GM21526 (cell line): ENCODE results near the gene ZNF100.
"Not testable (repeated sequence)": the region's sequence is repeated elsewhere in the genome, so short reads cannot be mapped to it uniquely, and the experiment has no call there.

Experiments used
- ATAC-seq: cut with Tn5 transposase; IDR thresholded peaks from one replicate; pipeline ENCODE4 v1.9.1; 2021; ENCODE audit warnings: moderate library complexity; ENCODE audit not compliant: unreplicated experiment, low FRiP score

ZNF100 gene

DNA sequence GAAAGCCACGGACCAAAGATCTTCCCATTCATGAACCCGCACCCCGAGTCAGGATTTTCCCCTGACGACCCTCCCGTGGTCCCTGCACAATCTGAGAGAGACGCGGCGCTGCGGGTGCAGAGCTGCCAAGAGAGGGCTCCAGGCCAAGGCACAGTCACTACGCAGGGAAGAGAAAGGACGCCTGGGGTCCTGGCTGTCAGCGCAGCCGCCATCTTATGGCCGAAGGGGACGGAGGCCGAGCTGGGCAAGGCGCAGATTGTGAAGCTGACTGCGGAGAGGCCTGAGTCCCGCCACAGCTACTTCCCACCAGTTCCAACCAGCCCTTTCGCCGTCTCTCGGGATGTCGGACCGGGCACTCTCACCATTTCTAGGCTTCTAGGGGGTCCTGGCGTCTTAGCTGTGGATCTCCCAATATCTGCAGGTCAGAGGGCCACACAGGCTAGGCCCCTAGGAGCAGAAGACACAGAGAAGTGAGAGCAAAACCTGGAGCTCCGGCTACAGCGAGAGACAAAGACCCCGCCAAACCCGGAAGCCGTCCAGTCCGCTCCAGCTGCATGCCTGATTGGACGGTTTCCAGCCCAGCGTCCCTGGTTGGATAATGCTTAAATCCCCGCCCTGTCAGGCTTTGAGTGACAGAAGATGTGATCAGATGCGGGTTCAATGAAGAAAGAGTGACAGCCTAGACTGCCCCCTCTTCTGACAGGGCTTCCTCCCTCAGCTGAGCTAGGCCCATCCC is at the start of gene ZNF100:
Gene ZNF100, minus strand, starts transcription at position 515 of the 736 bp plus-strand sequence. Its CDS starts 150 bp downstream, at position 365.
- ATAC-seq, result peak; percentile 89

DNA sequence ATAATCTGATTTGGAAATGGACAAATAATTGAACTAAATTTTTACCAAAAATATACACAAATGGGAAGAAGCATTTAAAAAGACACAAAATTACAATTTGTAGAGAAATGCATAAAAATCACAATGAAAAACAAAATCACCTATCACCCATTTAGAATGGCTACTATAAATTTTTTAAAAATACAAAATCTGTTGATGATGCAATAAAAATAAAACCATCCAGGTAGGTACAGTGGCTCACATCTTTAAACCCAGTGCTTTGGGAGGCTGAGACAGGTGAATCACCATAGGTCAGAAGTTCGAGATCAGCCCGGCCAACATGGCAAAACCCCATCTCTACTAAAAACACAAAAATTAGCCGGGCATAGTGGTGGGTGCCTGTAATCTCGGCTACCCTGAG is 45.1 kb upstream of the ZNF100 start:
- ATAC-seq, result no peak

DNA sequence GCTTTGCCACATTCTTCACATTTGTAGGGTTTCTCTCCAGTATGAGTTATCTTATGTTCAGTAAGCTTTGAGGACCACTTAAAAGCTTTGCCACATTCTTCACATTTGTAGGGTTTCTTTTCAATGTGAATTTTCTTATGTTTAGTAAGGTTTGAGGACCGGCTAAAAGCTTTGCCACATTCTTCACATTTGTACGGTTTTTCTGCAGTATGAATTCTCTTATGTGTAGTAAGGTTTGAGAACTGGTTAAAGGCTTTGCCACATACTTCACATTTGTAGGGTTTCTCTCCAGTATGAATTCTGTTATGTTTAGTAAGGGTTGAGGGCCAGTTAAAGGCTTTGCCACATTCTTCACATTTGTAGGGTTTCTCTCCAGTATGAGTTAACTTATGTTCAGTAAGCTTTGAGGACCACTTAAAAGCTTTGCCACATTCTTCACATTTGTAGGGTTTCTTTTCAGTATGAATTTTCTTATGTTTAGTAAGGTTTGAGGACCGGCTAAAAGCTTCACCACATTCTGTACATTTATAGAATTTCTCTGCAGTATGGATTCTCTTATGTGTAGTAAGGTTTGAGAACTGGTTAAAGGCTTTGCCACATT is 41.1 kb upstream of the ZNF100 start:
- not testable (repeated sequence) for ATAC-seq

DNA sequence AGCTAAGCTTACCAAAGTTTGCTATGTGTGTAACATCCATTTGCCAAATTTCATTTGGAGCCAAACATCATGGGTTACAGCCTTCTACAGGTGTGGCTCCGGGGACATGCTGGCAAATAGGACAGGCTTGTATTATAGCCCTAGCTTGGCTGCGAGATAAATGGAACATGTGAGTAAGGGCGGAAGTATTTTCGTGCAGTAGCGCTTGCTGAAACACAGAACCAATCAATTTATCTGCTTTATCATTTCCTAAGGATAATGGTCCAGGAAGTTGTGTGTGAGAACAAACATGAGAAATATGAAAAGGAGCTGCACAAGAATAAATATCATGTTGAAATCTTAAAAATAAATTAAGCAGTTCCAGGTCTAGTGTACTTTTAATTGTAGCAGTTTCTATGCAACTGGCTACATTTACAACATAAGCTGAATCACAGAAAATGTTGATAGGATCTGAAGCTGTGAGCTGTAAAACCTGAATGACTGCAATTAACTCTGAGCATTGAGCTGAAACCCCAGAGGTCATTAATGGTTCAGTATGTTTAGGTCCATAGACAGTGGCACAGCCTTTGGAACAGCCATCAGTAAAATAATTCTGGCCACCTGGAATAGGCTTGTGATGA is 22.2 kb upstream of the ZNF100 start:
- no peak for ATAC-seq

DNA sequence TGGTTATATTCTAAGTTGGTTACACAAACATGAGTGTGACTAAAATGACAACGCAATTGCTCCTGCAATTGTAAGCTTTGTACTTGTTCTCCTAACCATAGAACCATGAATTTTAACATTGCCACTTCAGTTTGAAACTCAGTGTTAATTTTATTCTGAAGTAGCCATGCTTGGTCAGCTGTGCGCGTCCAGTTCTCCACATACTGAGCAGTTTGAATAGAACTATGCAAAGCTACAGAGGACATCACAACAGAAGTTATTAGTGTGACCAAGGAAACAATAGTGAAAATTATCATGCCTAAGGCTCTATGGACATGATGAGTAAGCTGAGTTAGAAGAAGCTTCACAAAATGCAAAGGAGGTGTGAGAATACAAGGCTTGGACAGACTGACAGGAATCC is 19.6 kb upstream of the ZNF100 start:
- no peak for ATAC-seq

DNA sequence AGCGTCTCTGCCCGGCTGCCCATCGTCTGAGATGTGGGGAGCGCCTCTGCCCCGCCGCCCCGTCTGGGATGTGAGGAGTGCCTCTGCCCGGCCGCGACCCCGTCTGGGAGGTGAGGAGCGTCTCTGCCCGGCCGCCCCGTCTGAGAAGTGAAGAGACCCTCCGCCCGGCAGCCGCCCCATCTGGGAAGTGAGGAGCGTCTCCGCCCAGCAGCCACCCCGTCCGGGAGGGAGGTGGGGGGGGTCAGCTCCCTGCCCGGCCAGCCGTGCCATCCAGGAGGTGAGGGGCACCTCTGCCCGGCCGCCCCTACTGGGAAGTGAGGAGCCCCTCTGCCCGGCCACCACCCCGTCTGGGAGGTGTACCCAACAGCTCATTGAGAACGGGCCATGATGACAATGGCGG is 8.4 kb upstream of the ZNF100 start:
- ATAC-seq, result not testable (repeated sequence)

DNA sequence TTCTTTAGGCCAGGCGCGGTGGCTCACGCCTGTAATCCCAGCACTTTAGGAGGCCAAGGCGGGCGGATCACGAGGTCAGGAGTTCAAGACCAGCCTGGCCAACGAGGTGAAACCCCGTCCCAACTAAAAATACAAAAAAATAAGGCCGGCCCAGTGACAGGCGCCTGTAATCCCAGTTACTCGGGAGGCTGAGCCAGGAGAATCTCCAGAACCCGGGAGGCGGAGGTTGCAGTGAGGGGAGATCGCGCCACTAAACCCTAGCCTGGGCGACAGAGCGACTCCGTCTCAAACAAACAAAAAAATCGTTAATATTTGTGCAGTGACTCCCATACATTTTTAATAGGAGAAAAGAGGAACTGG is 694 bp downstream of the ZNF100 start:
- peak; percentile 2 for ATAC-seq

DNA sequence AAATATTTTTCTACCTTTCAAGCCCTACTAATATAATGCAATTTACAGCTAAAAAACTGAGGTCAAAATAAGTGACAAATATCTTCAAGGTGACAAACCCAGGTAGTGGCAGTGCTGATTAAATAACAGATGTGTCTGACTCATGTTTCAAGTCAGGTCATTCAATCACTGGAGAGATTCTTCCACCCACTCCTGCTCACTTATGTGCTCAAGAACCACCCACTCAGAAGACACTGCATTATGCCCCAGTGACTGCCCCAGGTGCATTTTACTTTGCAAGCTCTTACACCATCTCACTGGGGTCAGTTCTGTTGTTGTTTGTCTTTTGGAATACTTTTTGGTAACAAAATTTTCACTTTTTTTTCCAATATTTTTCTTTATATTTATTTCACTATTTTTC is 2.2 kb downstream of the ZNF100 start:
- no peak for ATAC-seq

DNA sequence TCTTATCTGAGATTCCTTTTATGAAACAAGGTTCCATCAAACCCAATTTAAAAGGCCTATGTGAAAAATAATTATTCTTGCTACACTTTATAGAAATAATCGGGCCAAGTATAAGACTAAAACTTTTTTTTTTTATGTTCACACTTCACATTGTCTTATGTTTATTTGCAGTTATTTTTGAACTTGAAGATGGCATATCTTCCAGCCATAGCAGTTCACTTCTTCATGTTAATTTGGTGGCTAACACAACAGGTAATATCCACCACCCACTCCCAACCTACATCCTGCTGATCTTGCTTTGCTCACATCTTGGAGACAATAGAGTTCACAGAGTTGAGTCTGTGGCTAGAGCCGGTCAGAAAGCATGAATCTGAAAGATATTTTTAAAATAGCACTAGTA is 5.8 kb downstream of the ZNF100 start:
- not testable (repeated sequence) for ATAC-seq

DNA sequence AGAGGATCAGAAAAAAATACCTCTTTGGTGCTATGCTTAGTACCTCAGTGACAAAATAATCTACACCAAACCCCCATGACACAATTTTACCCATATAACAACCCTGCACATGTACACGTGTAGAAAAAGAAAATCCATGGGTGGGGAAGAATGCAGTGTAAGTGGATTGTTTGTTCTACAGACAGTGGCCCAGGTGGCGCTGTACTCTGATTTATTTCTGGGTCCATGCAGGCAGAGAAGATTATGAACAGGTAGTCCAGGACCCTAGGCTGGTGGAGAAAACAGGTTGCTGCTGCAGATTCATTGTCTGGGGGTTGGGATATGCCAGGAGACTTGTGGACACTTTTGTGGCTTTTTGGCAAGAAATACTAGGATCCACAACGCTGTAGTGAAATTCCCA is 9.1 kb downstream of the ZNF100 start:
- ATAC-seq, result no peak

DNA sequence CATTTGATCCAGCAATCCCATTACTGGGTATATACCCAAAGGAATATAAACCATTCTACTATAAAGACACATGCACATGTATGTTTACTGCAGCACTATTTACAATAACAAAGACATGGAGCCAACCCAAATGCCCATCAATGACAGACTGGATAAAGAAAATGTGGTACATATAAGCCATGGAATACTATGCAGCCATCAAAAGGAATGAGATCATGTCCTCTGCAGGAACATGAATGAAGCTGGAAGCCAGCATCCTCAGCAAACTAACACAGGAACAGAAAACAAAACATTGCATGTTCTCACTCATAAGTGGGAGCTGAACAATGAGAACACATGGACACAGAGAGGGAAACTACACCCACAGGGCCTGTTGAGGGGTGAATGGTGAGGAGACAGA is 11.8 kb downstream of the ZNF100 start:
- ATAC-seq, result not testable (repeated sequence)

DNA sequence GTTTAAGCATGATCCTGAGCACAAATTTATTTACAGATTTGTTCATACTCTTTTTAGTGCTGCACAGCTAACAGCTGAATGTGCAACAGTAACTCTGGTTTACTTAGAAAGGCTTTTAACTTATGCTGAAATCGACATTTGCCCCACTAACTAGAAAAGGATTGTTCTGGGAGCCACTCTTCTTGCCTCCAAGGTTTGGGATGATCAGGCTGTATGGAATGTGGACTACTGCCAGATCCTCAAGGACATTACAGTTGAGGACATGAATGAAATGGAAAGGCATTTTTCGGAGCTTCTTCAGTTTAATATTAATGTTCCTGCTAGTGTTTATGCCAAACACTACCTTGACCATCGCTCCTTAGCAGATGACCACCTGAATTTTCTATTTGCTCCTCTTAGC is 16.0 kb downstream of the ZNF100 start:
- no peak for ATAC-seq

DNA sequence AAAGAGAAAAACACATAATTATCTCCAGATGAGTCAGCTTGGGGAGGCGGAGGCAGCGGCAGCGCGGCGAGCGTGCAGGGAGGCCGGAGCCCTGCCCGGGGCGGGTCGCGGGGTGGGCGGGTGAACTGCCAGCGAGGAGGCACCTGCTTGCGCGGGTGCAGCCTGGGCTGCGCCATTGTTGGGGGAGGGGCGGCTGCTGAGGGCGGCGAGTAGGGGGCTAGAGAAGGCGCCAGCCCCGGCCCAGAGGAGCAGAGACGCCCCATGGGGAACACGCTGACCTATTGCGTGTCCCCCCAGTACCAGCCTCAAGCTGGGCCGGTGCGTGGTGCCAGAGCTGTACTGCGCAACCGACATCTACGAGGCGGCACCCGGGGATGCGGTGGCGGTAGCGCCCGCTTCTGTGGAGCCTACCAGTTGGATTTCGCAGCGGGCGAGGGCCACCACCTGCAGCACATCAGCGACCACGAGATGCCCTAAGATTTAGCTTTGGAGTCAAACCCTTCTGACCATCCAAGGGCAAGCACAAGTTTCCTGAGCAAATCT is 16.7 kb downstream of the ZNF100 start:
- ATAC-seq, result no peak

DNA sequence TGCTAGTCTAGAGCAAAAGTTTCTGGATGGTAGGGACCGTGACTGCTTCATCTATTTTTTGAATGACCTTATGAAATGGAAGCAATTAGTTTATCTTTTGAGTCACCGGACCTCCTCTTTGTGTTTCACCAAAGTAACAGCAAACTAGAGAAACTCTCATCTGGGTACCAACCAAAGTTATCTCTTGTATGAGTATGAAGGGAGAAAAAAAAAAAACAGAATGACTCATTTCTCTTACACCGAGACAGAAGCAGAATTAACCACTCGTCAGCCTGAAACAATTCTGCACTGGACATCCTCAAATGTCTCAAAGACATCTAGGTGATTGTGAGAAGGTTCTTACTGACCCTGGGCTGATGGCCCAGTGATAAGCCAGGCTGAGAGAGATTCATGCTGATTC is 18.3 kb downstream of the ZNF100 start:
- no peak for ATAC-seq

DNA sequence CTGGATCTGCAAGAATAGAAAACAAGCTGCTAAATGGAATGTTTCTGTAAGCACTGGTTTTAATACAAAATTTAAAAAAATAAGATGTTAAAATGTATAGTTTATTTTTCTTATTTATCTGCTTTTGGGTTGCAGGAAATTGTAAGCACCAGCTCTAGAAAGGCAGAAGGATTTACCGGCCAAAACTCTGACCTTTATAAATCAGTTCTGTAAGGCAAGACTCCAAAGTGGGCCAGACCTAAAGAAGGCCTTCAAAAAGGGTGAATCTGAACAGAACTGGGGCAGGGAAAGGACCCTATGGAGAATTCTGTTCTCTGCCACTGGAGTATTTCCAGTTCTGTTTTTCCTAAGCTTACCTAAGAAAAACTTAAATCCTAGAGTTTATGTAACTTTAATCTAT is 19.3 kb downstream of the ZNF100 start:
- no peak for ATAC-seq

DNA sequence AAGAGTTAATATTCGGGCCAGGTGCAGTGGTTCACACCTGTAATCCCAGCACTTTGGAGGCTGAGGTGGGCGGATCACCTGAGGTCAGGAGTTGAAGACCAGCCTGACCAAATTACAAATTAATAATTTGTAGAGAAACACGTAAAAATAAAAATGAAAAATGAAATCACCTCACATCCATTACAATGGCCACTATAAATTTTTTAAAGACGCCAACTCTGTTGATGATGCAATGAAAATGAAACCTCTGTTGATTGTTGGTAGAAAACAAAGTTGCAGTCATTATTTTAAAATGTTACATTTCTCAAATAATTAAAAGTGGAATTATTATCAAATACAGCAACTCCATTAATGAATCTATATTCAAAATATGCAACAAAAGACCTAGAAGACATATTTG is 26.8 kb downstream of the ZNF100 start:
- no peak for ATAC-seq

DNA sequence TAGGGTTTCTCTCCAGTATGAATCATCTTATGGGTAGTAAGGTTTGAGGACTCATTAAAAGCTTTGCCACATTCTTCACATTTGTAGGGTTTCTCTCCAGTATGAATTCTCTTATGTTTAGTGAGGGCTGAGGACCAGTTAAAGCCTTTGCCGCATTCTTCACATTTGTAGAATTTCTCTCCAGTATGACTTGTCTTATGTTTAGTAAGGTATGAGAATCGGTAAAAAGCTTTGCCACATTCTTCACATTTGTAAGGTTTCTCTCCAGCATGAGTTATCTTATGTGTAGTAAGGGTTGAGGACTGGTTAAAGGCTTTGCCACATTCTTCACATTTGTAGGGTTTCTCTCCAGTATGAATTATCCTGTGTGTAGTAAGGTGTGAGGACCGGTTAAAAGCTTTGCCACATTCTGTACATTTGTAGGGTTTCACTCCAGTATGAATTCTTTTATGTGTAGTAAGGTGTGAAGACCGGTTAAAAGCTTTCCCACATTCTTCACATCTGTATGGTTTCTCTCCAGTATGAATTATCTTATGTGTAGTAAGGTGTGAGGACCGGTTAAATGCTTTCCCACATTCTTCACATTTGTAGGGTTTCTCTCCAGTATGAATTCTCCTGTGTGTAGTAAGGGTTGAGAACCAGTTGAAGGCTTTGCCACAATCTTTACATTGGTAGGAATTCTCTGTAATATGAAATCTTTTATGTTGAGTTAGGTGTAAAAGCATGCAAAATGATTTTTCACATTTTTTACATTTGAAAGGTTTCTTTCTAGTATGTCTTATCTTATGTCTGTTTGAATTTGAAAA is 40.2 kb downstream of the ZNF100 start:
- not testable (repeated sequence) for ATAC-seq

DNA sequence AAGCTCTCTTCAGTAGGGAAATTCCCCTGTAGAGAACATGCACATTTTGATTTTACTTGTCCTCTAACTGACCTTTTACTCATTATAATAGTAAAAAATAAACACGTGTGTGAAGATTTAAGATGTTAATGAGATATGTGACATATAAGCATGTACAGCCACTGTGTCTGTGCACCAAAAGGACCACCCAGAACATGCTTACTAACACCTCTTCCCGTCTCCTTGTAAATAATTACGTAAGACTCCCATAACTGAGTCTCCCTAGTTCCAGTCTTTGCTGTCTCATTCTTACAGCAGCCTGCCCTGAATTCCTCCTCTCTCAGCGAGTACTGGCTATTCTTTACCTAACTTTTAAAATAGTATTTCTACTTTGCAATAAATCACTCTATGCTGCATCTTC is 53.6 kb downstream of the ZNF100 start:
- ATAC-seq, result no peak

DNA sequence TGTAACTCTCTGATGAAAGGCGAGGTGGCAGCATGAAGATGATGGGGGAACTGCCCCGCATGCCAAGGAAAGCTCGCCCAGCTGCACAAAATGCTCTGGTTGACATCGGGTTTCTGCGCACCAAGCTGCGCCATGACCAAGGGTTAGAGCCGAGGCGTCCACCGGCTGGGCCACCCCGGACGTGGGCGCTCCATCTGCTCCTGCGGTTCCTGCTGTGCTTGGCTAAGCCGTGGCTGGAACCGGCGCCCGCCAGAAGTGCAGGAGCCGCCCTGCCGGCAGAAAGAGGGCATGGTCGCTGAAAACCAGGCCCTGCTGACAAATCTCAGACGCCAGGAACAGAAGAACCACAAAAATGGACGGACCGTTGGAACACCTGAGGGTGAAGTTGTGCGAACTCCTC is 57.9 kb downstream of the ZNF100 start:
- no peak for ATAC-seq

DNA sequence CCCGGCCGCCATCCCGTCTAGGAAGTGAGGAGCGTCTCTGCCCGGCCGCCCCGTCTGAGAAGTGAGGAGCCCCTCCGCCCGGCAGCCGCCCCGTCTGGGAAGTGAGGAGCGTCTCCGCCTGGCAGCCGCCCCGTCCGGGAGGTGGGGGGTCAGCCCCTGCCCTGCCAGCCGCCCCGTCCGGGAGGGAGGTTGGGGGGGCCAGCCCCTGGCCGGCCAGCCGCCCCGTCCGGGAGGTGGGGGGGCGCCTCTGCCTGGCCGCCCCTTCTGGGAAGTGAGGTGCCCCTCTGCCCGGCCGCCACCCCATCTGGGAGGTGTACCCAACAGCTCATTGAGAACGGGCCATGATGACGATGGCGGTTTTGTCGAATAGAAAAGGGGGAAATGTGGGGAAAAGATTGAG is 59.5 kb downstream of the ZNF100 start:
- ATAC-seq, result not testable (repeated sequence)

DNA sequence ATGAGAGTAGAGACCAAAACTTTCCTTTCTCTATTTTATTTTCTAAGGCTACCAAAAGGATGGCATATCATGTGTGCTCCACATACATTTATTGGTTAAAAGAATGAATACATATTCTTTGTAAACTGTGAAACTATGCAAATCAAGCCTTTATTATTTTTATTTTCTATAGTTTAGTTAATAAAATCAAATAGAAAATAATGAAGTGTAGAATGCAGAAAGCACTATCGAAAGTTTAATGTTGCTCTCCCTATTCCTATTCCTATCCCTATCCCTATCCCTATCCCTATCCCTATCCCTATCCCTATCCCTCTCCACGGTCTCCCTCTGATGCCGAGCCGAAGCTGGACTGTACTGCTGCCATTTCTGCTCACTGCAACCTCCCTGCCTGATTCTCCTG is 60.3 kb downstream of the ZNF100 start:
- ATAC-seq, result no peak
